Activated CD4-positive, alpha-beta T cell treated with anti-CD3 and anti-CD28 coated beads, Interleukin-2, Interleukin-4, amounts not matched to agents 100 ng/mL and 50 ng/mL, durations not matched to agents 16 hours and 8 hours (primary cell): Measurements from ENCODE around the gene ALDH16A1.

Experiments used
- DNase-seq: peaks from one replicate; pipeline ENCODE4 v3.0.0-alpha.2; 2020; ENCODE audit warnings: low spot score

The ALDH16A1 gene

GRCh38 chr19:49423985-49424303, 29.1 kb upstream of the ALDH16A1 start:
- DNase-seq: no peak

- DNase-seq: no peak
Measured at GRCh38 chr19:49425178-49425577, 27.8 kb upstream of the ALDH16A1 start, which contains the start of gene GFY. TSS of gene GFY (plus strand) at chr19:49425388. CDS start at chr19:49426431, 1,043 bp downstream.

DNA sequence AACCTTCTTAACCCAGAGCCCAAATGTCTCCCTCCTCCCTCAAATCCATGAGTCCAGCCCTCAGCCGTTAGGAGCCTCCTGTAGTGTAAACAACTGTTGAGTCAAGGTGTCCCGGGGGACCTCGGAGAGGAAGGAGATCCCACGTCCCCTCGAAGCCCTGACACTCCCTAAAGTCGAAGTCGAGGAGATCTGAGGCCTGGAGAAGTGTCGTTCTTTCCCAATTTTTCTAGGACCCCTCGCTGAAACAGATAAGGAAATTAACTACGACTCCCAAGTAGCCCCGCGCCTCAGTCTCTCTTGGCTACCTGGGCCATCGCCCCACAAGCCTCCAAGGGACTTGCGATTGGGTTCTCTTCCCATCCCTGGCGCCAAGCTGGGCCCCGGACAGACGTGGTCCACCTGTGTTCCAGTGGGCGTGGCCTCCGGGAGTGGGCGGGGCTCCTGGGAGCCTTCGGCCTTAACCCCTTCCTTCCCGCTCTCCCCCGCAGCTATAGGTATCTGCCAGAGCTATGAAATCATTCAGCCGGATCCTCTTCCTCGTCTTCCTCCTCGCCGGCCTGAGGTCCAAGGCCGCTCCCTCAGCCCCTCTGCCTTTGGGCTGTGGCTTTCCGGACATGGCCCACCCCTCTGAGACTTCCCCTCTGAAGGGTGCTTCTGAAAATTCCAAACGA, 27.0 kb upstream of the ALDH16A1 start:
- DNase-seq: no peak

GRCh38 chr19:49427339-49427738, 25.7 kb upstream of the ALDH16A1 start:
- no peak for DNase-seq

- DNase-seq: no peak
Measured at GRCh38 chr19:49427855-49428546, 25.0 kb upstream of the ALDH16A1 start.

DNA sequence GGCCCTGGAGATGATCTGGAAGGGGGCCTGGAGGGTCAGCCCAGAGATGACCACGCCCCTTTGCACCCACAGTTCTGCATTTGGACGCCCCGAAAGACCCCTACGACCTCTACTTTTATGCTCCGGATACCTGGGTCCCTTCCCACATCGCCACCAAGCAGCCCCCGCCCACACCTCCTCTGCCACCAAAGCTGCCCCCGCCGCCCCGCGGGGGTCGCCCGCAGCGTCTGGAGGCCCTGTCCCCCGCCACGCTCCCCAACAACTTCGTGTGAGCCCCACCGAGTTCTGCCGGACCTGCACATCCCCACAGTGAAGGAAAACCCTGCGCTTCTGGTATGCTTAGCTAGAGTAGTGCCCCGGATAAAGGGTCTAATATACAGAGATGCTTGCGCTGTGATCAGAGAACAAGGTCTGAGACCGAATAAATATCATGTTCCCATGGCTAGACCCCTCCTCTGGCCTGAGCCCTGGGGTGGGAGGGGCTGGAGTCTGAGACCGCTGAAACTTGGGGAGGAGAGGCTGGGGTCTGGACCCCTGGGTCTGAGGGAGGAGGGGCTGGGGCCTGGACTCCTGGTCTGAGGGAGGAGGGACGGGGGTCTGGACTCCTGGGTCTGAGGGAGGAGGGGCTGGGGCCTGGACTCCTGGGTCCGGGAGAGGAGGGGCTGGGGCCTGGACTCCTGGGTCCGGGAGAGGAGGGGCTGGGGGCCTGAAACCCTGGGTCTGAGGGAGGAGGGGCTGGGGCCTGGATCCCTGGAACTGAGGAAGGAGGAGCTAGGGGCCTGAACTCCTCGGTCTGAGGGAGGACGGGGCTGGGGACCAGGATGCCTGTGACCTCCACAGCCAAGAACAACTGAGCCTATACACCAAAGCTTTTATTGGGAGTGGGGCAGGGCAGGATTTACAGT, 24.2 kb upstream of the ALDH16A1 start:
- DNase-seq: no peak

DNA sequence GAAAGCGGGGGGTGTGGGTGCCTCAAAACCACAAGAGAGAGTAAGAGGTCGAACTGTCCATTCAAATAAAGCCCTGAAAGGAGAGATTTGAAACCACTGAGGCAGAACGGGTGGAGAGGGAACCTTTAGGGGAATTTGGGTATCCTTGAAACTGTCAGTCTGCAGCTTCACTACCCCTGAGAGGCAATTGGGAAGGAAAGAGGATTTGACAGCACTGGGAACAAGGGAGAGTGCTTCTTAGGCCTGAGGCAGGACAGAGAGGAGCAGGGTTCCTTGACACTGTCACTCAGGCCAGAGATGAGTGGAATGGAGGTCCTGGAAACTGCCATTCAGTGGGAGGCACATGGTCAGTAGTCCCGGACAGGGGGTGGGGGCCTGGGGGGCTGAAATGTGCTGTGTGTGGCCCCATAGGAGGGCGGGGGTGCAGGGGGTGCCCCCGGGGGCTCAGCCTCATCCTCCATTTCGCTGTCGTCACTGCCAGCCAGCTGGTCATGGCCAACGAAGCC, 22.8 kb upstream of the ALDH16A1 start:
- no peak for DNase-seq

DNA sequence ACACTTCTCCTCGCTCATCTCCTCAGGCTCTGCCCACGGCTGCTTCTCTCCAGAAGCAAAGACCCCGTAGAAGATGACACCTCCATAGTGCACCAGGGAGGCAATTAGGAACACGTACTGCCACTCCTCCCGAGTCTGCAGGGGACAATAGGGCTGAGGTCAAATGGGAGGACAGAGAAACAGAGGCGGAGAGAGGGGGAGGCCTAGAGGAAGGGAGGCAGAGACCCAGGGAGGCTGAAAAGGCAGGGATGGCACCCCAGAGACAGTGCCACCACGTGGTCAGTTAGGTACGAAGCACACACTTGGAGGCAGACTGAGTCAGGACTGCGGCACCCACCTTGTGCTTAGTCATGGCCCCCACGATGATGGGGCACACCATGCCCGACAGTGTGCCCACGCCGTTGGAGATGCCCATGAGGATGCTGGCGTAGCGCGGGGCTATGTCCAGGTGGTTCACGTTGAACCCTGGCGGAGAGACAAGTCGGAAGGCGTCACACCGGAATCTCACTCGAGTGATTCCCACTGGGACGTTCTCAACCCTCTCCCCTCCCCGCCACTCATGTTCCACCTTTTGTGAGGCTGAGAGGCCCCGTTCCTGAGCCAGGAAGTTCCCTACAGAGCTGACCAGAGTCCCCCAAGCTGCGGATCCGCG, 22.2 kb upstream of the ALDH16A1 start:
- DNase-seq: no peak

- DNase-seq: no peak
Measured at GRCh38 chr19:49431330-49431749, 21.7 kb upstream of the ALDH16A1 start.

DNA sequence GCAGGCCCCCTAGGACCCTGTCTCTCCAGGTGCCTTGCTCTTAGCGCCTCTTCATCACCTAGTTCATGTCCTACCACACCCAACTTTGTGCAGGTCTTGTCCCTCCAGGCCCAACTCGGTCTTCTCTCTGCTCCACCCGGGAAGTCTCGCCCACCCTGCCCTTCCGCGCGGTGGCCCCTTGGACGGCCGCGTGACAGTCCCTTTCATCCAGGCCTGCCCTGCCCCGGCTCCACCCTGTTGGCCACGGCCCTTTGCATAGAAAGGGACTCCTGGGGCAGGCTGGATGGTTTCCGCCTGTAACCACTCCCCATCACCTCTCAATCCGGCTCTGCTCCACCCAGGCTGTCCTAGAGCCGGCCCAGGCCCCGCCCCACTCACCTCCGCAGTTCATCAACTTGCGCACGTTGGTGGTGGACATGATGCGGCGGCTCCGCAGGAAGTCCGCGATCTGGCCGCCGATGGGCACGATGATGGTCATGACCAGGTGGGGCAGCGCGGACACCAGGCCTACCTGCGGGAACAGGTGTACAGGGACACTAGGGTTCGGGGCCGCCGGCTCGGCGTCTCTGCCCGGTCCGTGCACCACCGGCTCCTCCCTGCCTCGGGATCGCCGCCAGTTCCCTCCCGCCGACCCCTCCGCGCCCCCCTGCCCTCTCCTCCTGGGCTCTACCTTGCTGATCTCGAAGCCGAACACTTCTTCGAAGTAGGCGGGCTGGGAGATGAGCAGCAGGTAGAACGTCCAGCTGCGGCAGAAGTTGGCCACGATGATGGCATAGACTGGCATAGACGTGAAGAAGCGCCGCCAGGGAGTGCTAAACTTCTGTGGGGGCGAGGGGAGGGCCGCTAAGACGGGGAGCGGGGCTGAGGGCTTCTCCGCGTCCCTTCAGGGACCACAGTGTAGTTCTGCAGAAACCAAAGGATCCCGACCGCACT, 20.6 kb upstream of the ALDH16A1 start:
- no peak for DNase-seq

GRCh38 chr19:49433240-49433901, 19.7 kb upstream of the ALDH16A1 start:
- no peak for DNase-seq

DNA sequence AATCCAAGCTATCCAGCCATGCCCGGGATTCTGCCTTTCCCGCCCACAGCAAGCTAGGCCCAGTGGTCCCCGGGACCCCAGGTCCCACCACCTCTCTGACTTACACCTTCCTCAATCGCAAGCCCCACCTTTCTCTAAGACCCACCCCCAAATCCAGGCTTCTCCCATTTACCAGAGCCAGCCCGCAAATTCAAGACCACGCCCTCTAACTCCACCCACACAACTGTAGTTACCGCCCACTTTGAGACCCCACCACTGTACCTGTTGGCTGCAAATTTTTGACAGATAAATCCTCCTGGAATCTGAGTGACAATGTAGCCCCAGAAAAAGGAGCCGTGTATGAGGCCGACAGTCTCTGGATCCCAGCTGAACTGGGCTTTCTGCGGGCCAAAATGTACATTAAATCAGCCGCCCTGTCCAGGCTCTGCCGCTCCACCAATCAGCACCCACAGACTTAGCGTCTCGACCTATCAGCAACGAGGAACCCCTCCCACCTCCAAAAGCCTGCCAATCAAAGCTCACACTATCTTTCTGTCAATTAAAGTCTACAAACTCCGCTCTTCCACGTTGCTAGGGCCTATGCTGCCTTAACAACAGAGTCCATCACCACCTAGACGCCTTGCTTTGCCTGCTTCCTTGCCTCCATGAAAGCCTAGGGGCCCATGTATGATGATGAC, 18.0 kb upstream of the ALDH16A1 start:
- DNase-seq: no peak

DNA sequence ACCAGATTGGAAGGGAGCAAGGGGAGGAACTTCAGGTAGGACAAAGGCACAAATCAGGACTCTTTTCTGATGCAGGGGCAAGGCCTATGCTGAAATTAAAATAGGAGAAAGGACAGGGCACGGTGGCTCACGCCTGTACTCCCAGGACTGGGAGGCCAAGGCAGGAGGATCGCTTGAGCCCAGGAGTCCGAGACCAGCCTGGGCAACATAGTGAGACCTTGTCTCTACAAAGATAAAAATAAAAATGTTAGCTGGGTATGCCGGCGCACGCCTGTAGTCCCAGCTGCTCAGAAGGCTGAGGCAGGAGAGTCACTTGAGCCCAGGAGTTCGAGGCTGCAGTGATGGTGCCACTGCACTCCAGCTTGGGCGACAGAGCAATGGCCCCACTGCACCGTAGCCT, 17.4 kb upstream of the ALDH16A1 start:
- no peak for DNase-seq

DNA sequence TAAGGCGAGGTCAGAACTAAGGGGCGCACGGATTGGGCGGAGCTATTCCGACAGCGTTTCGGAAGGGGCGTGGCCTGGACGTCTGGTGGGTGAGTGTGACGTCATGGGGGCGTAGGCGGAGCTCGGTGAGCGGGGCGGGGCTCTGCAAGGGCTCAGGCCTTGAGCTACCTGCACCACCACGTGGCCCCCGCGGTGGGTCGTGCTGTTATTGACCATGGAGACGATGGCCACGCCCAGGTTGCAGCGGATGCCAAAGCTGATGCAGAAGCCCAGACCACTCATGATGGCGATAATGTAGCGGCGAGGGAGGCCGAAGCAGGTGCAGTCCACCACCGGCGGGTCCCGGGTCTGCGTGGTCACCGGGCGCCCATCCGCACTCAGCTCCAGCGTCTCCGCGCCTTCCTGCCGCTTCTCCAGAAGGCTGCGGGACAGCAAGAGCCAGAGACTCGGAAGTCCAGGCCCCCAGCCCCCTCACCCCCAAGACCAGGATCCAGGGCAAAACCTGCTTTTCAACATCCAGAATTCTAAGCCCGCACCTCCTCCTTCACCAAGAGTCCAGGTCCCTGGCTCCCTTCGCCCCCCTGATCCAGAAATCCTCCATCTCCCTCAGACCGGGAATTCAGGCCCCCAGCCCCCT, 16.5 kb upstream of the ALDH16A1 start:
- DNase-seq: peak; percentile 58

DNA sequence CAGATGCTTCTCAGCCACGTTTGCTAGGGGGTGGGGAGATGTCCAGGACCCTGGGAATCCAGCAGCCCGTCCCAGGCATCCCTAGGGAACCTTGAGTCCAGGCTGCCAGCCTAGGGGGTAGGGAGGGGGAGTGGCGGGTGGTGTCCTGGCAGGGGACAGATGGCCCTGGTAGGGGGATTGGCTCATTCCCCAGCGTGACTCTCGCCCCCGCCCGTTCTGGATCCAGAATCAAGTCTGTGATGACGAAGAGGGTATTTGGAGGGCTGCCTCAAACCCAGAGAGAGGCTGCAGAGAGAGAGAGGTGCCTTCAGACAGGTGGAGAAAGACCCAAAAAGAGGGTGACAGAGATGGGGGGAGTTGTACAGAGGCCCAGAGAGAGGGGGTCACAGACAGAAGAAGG, 15.8 kb upstream of the ALDH16A1 start:
- DNase-seq: no peak

GRCh38 chr19:49438261-49438660, 14.8 kb upstream of the ALDH16A1 start:
- DNase-seq: no peak

- no peak for DNase-seq
Measured at GRCh38 chr19:49439836-49440235, 13.2 kb upstream of the ALDH16A1 start.

DNA sequence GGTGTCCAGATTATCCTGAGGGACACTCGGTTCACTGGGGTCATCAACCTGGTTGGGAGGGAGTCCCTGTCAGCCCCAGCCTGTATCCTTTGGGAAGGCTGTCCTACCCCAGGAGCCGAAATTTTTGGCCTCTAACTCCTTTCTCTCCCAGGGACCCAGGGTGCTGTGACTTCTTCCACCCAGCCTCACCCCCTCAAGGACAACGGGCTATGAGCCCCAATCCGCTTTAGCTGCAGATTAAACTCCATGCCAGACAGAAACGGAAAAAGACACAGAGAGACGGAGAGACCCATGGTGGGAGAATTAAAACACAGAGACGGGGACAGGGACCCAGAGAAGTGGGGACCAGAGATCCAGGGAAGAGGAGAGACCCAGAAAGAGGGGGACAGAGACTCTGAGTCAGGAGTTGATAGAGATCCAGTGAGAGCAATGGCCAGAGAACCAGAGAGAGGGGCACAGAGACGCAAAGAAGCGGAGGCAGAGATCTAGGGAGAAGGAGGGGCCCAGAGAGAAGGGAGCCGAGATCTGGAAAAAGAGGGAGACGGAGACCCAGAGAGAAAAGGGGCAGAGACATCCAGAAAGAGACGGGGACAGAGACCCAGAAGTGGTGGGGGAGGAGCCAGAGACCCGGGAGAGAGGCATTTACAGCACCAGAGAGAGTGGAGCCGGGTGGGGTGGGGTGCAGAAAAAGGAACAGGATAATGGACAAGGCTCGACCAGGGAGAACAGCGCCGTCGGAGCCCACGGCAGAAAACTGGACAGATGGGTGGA, 12.4 kb upstream of the ALDH16A1 start:
- DNase-seq: no peak
